Upper lobe of right lung (tissue), 1 donor: ENCODE results near the gene BBS4. TPM values are rescaled to one million over a fixed set of nuclear protein-coding genes. Genes with fewer than 3 reads are reported as not detected.
"Not testable (repeated sequence)": the region's sequence is repeated elsewhere in the genome, so short reads cannot be mapped to it uniquely, and the experiment has no call there.

Experiments used
- ATAC-seq: fragments of 200-7000 bp; cut with Tn5 transposase; one replicate; pipeline ENCODE4 v1.9.1; 2020; ENCODE audit warnings: mild to moderate bottlenecking, moderate library complexity
- DNase-seq: peaks from one replicate; pipeline ENCODE4 v3.0.0-alpha.2; 2020
- H3K27ac ChIP-seq: fragments of 200-600 bp; one replicate; pipeline ENCODE4 v1.8.0; 2022
- H3K27me3 ChIP-seq: fragments of 200-600 bp; one replicate; pipeline ENCODE4 v1.8.0; 2022; ENCODE audit warnings: mild to moderate bottlenecking
- H3K36me3 ChIP-seq: fragments of 200-600 bp; one replicate; pipeline ENCODE4 v1.8.0; 2022
- H3K4me1 ChIP-seq: fragments of 200-600 bp; one replicate; pipeline ENCODE4 v1.8.0; 2022
- H3K4me3 ChIP-seq: fragments of 200-600 bp; one replicate; pipeline ENCODE4 v1.8.0; 2022; ENCODE audit warnings: mild to moderate bottlenecking
- H3K9me3 ChIP-seq: fragments of 200-600 bp; one replicate; pipeline ENCODE4 v1.8.0; 2022
- CTCF ChIP-seq: fragments of 200-600 bp; IDR thresholded peaks from one replicate; pipeline ENCODE4 v1.8.0; 2022; ENCODE audit warnings: antibody characterized with exemption
- intact Hi-C: fragments of 100-400 bp; cut with DNase I; formaldehyde crosslinking; loops from one replicate; pipeline ENCODE4 v1.11.0; 2022
- total RNA-seq: library from RNA; stranded (reverse); fragmentation: NEBNext Ultra II Directional; extraction: Animal tissue kit (Norgen Biotek cat#: 25700); gene quantifications from one replicate; pipeline ENCODE4 v1.2.1, GENCODE V29; 2021
- donor health status: DM: no; HTN: yes; CAD: no; lungs with severe emphysema.

BBS4 gene
- total RNA-seq, 1 donor from 2014 or later: 18.1 TPM

- DNase-seq (no peak), ATAC-seq (no peak)
- H3K4me1 ChIP-seq: peaks cover 4% of the 10 kb centered on the region
- no peak for TF ChIP-seq CTCF
- H3K36me3 ChIP-seq: no peaks in the 10 kb centered on the region
- intact Hi-C loops: no loop called here
- no peaks in the 10 kb centered on the region for H3K9me3 ChIP-seq
- H3K27ac ChIP-seq: peak overlapping the region; percentile 94
- H3K27me3 ChIP-seq: no peaks in the 10 kb centered on the region
- peak overlapping the region; percentile 76 for H3K4me3 ChIP-seq
Observed at GRCh38 chr15:72685301-72685924, 594 bp upstream of the BBS4 start.

GRCh38 chr15:72688697-72689096 lies 2.7 kb downstream of the BBS4 start:
- H3K4me1 ChIP-seq: peaks cover 4% of the 10 kb centered on the region
- no peak for TF ChIP-seq CTCF
- no peaks in the 10 kb centered on the region for H3K27me3 ChIP-seq
- H3K9me3 ChIP-seq: no peaks in the 10 kb centered on the region
- no peak overlapping the region for H3K27ac ChIP-seq
- DNase-seq (no peak), ATAC-seq (no peak)
- intact Hi-C loops: no loop called here
- H3K4me3 ChIP-seq: no peak overlapping the region
- H3K36me3 ChIP-seq: no peaks in the 10 kb centered on the region

- Histone ChIP-seq H3K4me1 (peaks cover 4% of the 10 kb centered on the region), H3K36me3 (no peaks in the 10 kb centered on the region), H3K9me3 (no peaks in the 10 kb centered on the region), H3K27me3 (no peaks in the 10 kb centered on the region), H3K4me3 (no peak overlapping the region), H3K27ac (no peak overlapping the region)
- intact Hi-C loops: no loop called here
- ATAC-seq (no peak), DNase-seq (no peak)
- no peak for TF ChIP-seq CTCF
Observed at GRCh38 chr15:72690938-72691337, 4.9 kb downstream of the BBS4 start.

GRCh38 chr15:72698938-72699337 lies 12.9 kb downstream of the BBS4 start:
- no peak for TF ChIP-seq CTCF
- ATAC-seq (no peak), DNase-seq (no peak)
- Histone ChIP-seq H3K4me3 (no peak overlapping the region), H3K4me1 (no peaks in the 10 kb centered on the region), H3K27me3 (no peaks in the 10 kb centered on the region), H3K36me3 (peaks cover 5% of the 10 kb centered on the region), H3K27ac (no peak overlapping the region), H3K9me3 (no peaks in the 10 kb centered on the region)
- intact Hi-C loops: no loop called here

GRCh38 chr15:72700076-72700475 lies 14.1 kb downstream of the BBS4 start:
- intact Hi-C loops: no loop called here
- ATAC-seq (no peak), DNase-seq (no peak)
- no peak for TF ChIP-seq CTCF
- H3K4me3 ChIP-seq: no peak overlapping the region
- H3K9me3 ChIP-seq: no peaks in the 10 kb centered on the region
- no peaks in the 10 kb centered on the region for H3K4me1 ChIP-seq
- peaks cover 5% of the 10 kb centered on the region for H3K36me3 ChIP-seq
- no peak overlapping the region for H3K27ac ChIP-seq
- H3K27me3 ChIP-seq: no peaks in the 10 kb centered on the region

GRCh38 chr15:72706266-72706665 lies 20.3 kb downstream of the BBS4 start:
- DNase-seq: no peak
- Histone ChIP-seq H3K36me3 (peaks cover 5% of the 10 kb centered on the region), H3K4me1 (no peaks in the 10 kb centered on the region), H3K9me3 (no peaks in the 10 kb centered on the region), H3K27ac (no peak overlapping the region), H3K27me3 (no peaks in the 10 kb centered on the region), H3K4me3 (no peak overlapping the region)
- no peak for TF ChIP-seq CTCF
- no peak for ATAC-seq
- intact Hi-C loops: no loop called here

- H3K9me3 ChIP-seq, H3K27ac ChIP-seq, ATAC-seq, H3K4me3 ChIP-seq, DNase-seq, intact Hi-C loops, H3K4me1 ChIP-seq, H3K27me3 ChIP-seq: not testable (repeated sequence)
- H3K36me3 ChIP-seq: peaks cover 25% of the 10 kb centered on the region
Observed at GRCh38 chr15:72708551-72709303, 22.7 kb downstream of the BBS4 start.
